CD4-positive, CD25-positive, alpha-beta regulatory T cell (primary cell): ENCODE data around the gene DYNLRB1. TPM values are rescaled to one million over a fixed set of nuclear protein-coding genes. Genes with fewer than 3 reads are reported as not detected.
A peak's percentile ranks its signal among the peaks of the same experiment; 100 is the strongest.
"Not testable (repeated sequence)": the region's sequence is repeated elsewhere in the genome, so short reads cannot be mapped to it uniquely, and the experiment has no call there.

Experiments
- ATAC-seq, 2 donors: fragments of 150-1000 bp; cut with Tn5 transposase; one replicate each; pipeline ENCODE4 v1.10.0; 2021; ENCODE audit warnings: low read depth in 2 of 2, moderate number of reproducible peaks in 2 of 2, moderate library complexity in 1 of 2
- DNase-seq, 3 donors: peaks; one replicate each; pipeline versions ENCODE4 v3.0.0 to v3.0.0-alpha.2; 2012 to 2022; ENCODE audit warnings: mixed read lengths in 1 of 3
- H3K27ac ChIP-seq: one replicate; pipeline ENCODE4 v1.7.0; 2013; ENCODE audit warnings: mild to moderate bottlenecking, low read length; ENCODE audit not compliant: insufficient read depth, poor library complexity, severe bottlenecking
- H3K27me3 ChIP-seq: one replicate; pipeline ENCODE4 v1.7.0; 2013; ENCODE audit warnings: low read length; ENCODE audit not compliant: control insufficient read depth, insufficient read depth
- H3K36me3 ChIP-seq: one replicate; pipeline ENCODE4 v1.7.0; 2013; ENCODE audit warnings: mild to moderate bottlenecking, low read length, moderate library complexity; ENCODE audit not compliant: control insufficient read depth, insufficient read depth
- H3K4me1 ChIP-seq: 2 replicates; pipeline ENCODE4 v1.7.0; 2013; ENCODE audit warnings: mild to moderate bottlenecking, low read length; ENCODE audit not compliant: insufficient read depth, control insufficient read depth, poor library complexity, severe bottlenecking
- H3K4me3 ChIP-seq: one replicate; pipeline ENCODE4 v1.7.0; 2013; ENCODE audit warnings: low read depth, mild to moderate bottlenecking, low read length, moderate library complexity
- H3K9me3 ChIP-seq, 2 experiments: 1 replicate in 1 of 2; 2 replicates in 1 of 2; pipeline ENCODE4 v1.7.0; 2013; ENCODE audit warnings: low read length in 2 of 2, mild to moderate bottlenecking in 1 of 2, moderate library complexity in 1 of 2; ENCODE audit not compliant: control insufficient read depth in 2 of 2
- H3K27ac Mint-ChIP-seq, 3 donors: one replicate each; pipeline ENCODE4 v1.8.0; 2020 to 2022; ENCODE audit warnings: mild to moderate bottlenecking in 3 of 3, mixed read lengths in 3 of 3, moderate library complexity in 2 of 3
- H3K27me3 Mint-ChIP-seq: one replicate; pipeline ENCODE4 v1.8.0; 2022; ENCODE audit warnings: mild to moderate bottlenecking, mixed read lengths
- H3K36me3 Mint-ChIP-seq: one replicate; pipeline ENCODE4 v1.8.0; 2020; ENCODE audit warnings: mixed read lengths
- H3K4me1 Mint-ChIP-seq, 4 donors: one replicate each; pipeline ENCODE4 v1.8.0; 2020 to 2022; ENCODE audit warnings: mixed read lengths in 4 of 4, mild to moderate bottlenecking in 1 of 4
- H3K4me3 Mint-ChIP-seq, 4 donors: one replicate each; pipeline ENCODE4 v1.8.0; 2020 to 2022; ENCODE audit warnings: mild to moderate bottlenecking in 4 of 4, mixed read lengths in 4 of 4, moderate library complexity in 3 of 4
- H3K9me3 Mint-ChIP-seq, 7 donors: one replicate each; pipeline ENCODE4 v1.8.0; 2020 to 2022; ENCODE audit warnings: mixed read lengths in 7 of 7, mild to moderate bottlenecking in 3 of 7, moderate library complexity in 2 of 7
- polyA plus RNA-seq, 4 donors: library from polyadenylated mRNA; unstranded; fragments of 300-500 nt; fragmentation: Illumina TruSeq; gene quantifications; one replicate each; pipeline ENCODE4 v1.2.3, GENCODE V29; 2021
- total RNA-seq: library from RNA; stranded (reverse); gene quantifications from one replicate; pipeline ENCODE4 v1.2.3, GENCODE V29; 2022

DYNLRB1 gene
- total RNA-seq, result 82.6 TPM
- 100 to 1,000 TPM; 317 to 369 (median 354) TPM for polyA plus RNA-seq

DNA sequence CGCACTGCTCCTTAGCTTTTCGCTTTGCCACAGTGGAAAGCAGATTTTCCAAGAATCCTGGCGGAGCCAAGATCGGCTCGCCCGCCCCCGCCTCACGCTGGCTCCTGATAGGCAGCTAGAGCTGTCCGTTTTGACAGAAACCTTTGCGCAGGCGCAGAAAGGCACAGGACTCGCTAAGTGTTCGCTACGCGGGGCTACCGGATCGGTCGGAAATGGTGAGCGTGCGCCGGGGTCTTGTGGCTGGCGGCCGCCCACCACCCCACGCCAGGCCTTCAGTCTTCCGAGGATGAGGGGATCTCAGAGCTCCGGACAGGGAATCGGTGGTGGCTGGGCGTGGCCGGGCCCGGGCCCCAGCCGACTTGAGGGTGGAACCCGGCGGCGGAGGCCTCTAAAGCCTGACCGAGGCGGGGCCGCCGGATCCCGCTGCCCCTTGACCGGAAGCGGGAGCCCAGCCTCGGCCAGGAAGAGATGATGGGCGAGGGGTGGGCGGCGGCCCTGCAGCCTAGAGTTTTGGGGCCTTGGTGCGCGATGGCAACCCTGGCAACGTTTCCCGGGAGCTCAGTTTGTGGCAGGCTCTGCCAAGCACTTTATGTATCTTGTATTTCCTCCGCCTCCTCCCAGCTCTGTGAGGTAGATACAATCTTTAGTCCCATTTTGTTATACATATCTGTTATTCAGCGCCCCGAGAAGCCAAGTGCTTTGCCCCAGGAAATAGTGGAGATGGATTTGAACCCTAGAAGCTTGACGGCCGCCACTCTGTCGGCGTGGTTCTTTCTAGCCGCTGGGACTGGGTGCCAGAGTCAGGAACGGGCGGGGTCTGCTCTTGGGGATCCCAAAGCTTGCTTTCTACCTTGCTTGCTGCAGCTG is at the start of gene DYNLRB1:
Gene DYNLRB1, plus strand, starts transcription at position 176 of the 867 bp plus-strand sequence. Its CDS starts 37 bp downstream, at position 213.
- H3K27me3 Mint-ChIP-seq, result peaks cover 4% of the 10 kb centered on the region
- peaks cover 29 to 79% (median 59%) of the 10 kb centered on the region in 4 donors for H3K4me1 Mint-ChIP-seq
- DNase-seq (peak; percentile 92 to 95 (median 92)), ATAC-seq (peak; percentile 74 to 75)
- Histone ChIP-seq H3K4me3 (peak within 1 kb of the TSS; percentile 99), H3K4me1 (peaks cover 45% of the 10 kb centered on the region), H3K9me3 (no peaks in the 10 kb centered on the region), H3K27me3 (no peaks in the 10 kb centered on the region), H3K27ac (peak within 1 kb of the TSS; percentile 85), H3K36me3 (no peaks in the 10 kb centered on the region)
- H3K9me3 Mint-ChIP-seq, result no peaks in the 10 kb centered on the region
- no peaks in the 10 kb centered on the region for H3K36me3 Mint-ChIP-seq
- H3K4me3 Mint-ChIP-seq, result peak within 1 kb of the TSS; percentile 99
- peak within 1 kb of the TSS; percentile 97 to 99 (median 98) for H3K27ac Mint-ChIP-seq

DNA sequence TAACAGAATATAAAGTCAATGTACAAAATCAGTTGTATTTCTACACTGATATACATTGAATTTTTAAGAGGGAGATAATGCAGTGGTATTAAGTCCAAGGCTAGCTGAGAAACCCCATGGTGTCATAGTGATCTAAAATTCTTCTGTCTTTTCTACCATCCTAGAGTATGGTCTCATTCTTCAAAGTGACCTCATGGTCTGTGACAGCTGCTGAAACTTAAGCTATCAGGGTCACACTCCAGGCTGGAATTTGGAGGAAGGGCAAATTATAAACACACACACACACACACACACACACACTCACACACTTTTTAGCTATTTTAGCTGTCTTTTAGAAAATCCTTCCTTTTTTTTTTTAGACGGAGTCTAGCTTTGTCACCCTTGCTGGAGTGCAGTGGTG is 47.3 kb upstream of the DYNLRB1 start:
- Mint-ChIP-seq H3K9me3 (no peaks in the 10 kb centered on the region), H3K4me1 (peaks cover 3 to 10% (median 5%) of the 10 kb centered on the region in 4 donors), H3K27ac (peak overlapping the region in 1 of 3 donors; percentile 56), H3K27me3 (no peaks in the 10 kb centered on the region), H3K4me3 (no peak overlapping the region), H3K36me3 (peaks cover 31% of the 10 kb centered on the region)
- ATAC-seq (no peak), DNase-seq (no peak)
- Histone ChIP-seq H3K4me1 (no peaks in the 10 kb centered on the region), H3K36me3 (peaks cover 41% of the 10 kb centered on the region), H3K27me3 (no peaks in the 10 kb centered on the region), H3K27ac (no peak overlapping the region), H3K4me3 (no peak overlapping the region), H3K9me3 (no peaks in the 10 kb centered on the region)

DNA sequence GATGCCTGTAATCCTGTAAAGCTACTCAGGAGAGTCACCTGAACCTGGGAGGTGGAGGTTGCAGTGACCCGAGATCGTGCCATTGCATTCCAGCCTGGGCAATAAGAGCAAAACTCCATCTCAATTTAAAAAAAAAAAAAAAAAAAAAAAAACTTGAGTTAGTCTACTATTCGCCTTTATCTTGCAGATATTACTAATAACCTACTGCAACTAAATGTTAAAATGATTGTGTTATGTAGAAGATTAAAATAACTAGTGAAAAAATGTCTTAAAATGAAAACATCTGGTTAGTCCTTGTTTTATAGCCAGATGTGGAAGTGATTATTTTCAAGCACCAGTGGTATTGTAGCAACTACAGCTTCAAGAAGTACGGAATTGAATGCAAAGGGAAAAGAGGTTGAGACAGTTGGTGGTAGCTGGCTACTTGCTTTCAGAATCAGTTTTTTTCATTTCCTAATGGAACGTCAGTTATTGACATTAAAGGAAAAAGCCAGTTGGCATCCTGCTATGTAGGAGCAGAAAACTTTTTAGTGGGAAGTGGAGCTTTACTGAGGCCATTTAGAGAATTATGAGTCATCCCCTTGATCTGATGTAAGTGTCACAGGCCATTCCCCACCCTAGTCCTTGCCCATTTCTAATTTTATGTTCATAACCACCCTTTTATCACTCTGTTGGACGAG is 43.8 kb upstream of the DYNLRB1 start:
- Mint-ChIP-seq H3K4me3 (no peak overlapping the region), H3K27me3 (no peaks in the 10 kb centered on the region), H3K36me3 (peaks cover 26% of the 10 kb centered on the region), H3K27ac (no peak overlapping the region), H3K4me1 (peaks cover 4 to 11% (median 6%) of the 10 kb centered on the region in 4 donors), H3K9me3 (no peaks in the 10 kb centered on the region)
- Histone ChIP-seq H3K27ac (no peak overlapping the region), H3K27me3 (no peaks in the 10 kb centered on the region), H3K4me1 (peaks cover 6% of the 10 kb centered on the region), H3K36me3 (peaks cover 38% of the 10 kb centered on the region), H3K9me3 (no peaks in the 10 kb centered on the region), H3K4me3 (no peak overlapping the region)
- DNase-seq, result no peak
- ATAC-seq, result no peak

DNA sequence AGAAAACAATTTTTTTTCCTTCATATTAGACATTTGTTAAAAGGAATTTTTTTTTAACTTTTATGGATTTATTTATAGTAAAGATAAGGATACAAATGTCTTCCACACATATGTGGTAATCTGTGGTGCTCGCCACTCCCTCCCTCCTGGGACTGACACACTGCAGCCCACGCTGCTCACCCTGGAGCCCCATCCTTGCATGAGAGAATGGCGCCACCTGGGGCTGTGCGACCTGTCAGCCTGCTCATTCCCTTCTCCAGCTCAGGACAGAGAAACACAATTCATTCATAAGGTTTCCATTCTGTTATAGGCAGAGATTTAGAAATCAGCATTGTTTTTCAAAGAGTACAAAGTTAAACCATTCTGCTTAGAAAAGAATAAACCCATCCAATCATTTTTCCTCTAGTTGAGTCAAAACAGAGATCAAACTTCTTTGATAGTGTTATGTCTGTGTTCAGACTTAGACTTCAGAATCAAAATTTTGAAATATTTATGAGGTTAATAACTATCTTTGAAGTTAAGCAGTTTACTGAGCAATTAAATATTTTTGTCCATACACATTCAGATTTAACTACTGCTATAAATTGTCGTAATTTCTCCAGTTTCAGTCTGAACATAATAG is 42.8 kb upstream of the DYNLRB1 start:
- Mint-ChIP-seq H3K27ac (no peak overlapping the region), H3K9me3 (no peaks in the 10 kb centered on the region), H3K4me1 (peaks cover 4 to 11% (median 7%) of the 10 kb centered on the region in 4 donors), H3K27me3 (no peaks in the 10 kb centered on the region), H3K4me3 (no peak overlapping the region), H3K36me3 (peaks cover 26% of the 10 kb centered on the region)
- peaks cover 43% of the 10 kb centered on the region for H3K36me3 ChIP-seq
- DNase-seq (peak in 2 of 3 donors; percentile 24 to 36), ATAC-seq (no peak)
- no peaks in the 10 kb centered on the region for H3K27me3 ChIP-seq
- no peak overlapping the region for H3K4me3 ChIP-seq
- no peak overlapping the region for H3K27ac ChIP-seq
- H3K4me1 ChIP-seq, result peaks cover 6% of the 10 kb centered on the region
- H3K9me3 ChIP-seq, result no peaks in the 10 kb centered on the region

DNA sequence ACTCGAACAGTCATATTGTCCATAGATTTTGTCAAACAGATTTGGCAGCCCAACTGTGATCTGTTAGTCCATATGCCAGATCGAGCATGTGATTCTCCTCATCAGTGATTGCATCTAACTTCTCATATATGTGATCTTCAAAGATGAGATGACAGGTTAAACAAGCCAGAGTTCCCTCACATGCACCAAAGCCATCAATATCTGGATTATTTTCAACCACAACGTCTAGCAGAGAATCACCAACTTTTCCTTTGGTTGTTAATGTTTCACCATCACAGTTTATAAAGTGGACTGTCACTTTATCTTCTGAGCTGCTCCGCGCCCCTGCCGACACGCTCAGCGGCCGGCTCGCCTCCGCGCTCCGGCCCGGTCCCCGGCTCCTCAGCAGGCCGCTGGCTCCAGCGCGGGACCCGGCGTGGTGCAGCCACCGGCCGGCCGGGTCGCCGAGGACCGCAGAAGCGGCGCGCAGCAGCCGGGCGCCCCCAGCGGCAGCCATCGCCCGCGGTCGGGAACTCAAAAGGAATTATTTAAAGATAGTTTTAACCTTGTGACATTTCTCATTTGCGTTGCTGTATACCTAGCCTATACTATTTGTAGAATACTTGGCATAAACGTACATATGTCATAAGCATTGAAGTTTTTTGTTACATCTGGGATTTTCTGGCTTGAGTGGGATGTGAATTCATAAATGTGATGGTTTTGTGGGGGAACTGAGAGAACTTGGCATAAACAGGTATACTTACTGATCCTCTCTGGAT is 40.1 kb upstream of the DYNLRB1 start:
- DNase-seq, result peak; percentile 11 to 15 (median 13)
- no peaks in the 10 kb centered on the region for H3K27me3 Mint-ChIP-seq
- Histone ChIP-seq H3K27me3 (no peaks in the 10 kb centered on the region), H3K36me3 (peaks cover 46% of the 10 kb centered on the region), H3K9me3 (no peaks in the 10 kb centered on the region), H3K4me3 (peak overlapping the region; percentile 43), H3K4me1 (peaks cover 6% of the 10 kb centered on the region), H3K27ac (no peak overlapping the region)
- peaks cover 8 to 12% (median 11%) of the 10 kb centered on the region in 4 donors for H3K4me1 Mint-ChIP-seq
- peaks cover 34% of the 10 kb centered on the region for H3K36me3 Mint-ChIP-seq
- ATAC-seq, result peak; percentile 50 to 60
- no peak overlapping the region for H3K27ac Mint-ChIP-seq
- peak overlapping the region in 1 of 4 donors; percentile 30 for H3K4me3 Mint-ChIP-seq
- no peaks in the 10 kb centered on the region for H3K9me3 Mint-ChIP-seq

DNA sequence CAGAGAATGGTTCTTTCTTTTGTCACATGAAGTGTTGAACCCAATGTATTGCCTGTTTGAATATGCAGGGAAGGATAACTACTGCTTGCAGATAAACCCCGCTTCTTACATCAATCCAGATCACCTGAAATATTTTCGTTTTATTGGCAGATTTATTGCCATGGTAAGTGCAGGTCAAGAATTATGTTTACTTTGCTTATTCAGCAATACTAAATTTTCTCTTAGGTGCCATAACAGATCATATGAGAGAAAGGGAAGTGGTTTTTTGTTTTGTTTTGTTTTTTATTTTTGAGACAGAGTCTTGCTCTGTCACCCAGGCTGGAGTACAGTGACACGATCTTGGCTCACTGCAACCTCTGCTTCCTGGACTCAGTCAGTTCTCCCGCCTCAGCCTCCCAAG is 36.6 kb upstream of the DYNLRB1 start:
- Mint-ChIP-seq H3K27ac (peak overlapping the region in 2 of 3 donors; percentile 20 to 40), H3K4me3 (no peak overlapping the region), H3K9me3 (peaks cover 0 to 8% (median 3%) of the 10 kb centered on the region in 7 donors), H3K36me3 (peaks cover 49% of the 10 kb centered on the region), H3K4me1 (peaks cover 8 to 17% (median 13%) of the 10 kb centered on the region in 4 donors), H3K27me3 (no peaks in the 10 kb centered on the region)
- Histone ChIP-seq H3K4me3 (no peak overlapping the region), H3K27ac (no peak overlapping the region), H3K36me3 (peaks cover 58% of the 10 kb centered on the region), H3K9me3 (peaks cover 0 to 6% of the 10 kb centered on the region in 2 experiments), H3K4me1 (peaks cover 6% of the 10 kb centered on the region), H3K27me3 (no peaks in the 10 kb centered on the region)
- ATAC-seq (no peak), DNase-seq (no peak)

DNA sequence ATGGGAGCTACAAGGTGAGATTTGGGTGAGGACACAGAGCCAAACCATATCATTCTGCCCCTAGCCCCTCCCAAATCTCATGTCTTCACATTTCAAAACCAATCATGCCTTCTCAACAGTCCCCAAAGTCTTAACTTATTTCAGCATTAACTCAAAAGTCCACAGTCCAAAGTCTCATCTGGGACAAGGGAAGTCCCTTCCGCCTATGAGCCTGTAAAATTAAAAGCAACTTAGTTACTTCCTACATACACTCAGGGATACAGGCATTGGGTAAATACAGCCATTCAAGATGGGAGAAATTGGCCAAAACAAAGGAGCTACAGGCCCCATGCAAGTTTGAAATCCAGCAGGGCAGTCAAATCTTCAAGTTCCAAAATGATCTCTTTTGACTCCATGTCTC is 34.1 kb upstream of the DYNLRB1 start:
- not testable (repeated sequence) for H3K4me3 ChIP-seq, H3K9me3 ChIP-seq, H3K27me3 ChIP-seq, H3K9me3 Mint-ChIP-seq, H3K4me1 ChIP-seq, ATAC-seq, DNase-seq, H3K27me3 Mint-ChIP-seq, H3K27ac ChIP-seq, H3K27ac Mint-ChIP-seq, H3K4me3 Mint-ChIP-seq
- H3K36me3 ChIP-seq, result peaks cover 58% of the 10 kb centered on the region
- Mint-ChIP-seq H3K4me1 (peaks cover 6 to 16% (median 8%) of the 10 kb centered on the region in 4 donors), H3K36me3 (peaks cover 53% of the 10 kb centered on the region)
